Mammary epithelial cell (primary cell): Measurements from ENCODE around the gene COL24A1.

ENCODE experiments used
- CTCF ChIP-seq, 2 donors: IDR thresholded peaks in 1 of 2; conservative IDR thresholded peaks in 1 of 2; 2 replicates each; pipeline ENCODE4 v1.5.1; 2011 to 2012; ENCODE audit warnings: inconsistent platforms in 2 of 2, low read length in 2 of 2, mild to moderate bottlenecking in 2 of 2, control low read depth in 1 of 2, low read depth in 1 of 2; ENCODE audit not compliant: insufficient read depth in 1 of 2; ENCODE audit errors: extremely low read depth in 1 of 2
- EZH2 ChIP-seq: IDR thresholded peaks from 2 replicates; pipeline ENCODE4 v1.6.1; 2012; ENCODE audit warnings: low read length, inconsistent platforms, borderline replicate concordance

DNA sequence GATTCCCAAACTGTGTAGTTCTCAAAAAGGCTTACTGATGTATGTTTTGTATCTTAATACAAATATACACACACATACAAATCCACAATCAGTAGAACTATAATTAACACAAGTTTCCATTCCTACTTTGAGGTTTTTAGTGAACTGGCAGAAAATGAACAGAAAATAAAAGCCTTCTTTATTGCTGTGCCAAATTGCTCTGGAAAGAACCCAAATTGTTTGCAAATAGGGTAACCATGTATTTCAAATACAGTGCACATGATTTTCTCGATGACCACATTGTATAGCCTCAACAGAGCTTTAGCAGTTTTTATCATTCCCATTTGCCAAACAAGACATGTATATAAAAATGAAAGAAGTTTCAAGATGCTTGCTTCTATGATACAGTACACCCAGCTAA is 173.3 kb downstream of the COL24A1 start:
- TF ChIP-seq CTCF (conservative IDR thresholded peaks at IDR 0.05 in 1 of 2, IDR thresholded peaks at IDR 0.05 in 1 of 2; ENCODE audit: extremely low read depth in 1 of 2, insufficient read depth in 1 of 2, low read depth in 1 of 2, low read length in 2 of 2) (no peak), EZH2 (no peak)
